Fibroblast of lung (primary cell): Measurements from ENCODE around the gene MRPS6.

Experiments used
- EZH2 ChIP-seq: IDR thresholded peaks from 2 replicates; pipeline ENCODE4 v1.5.1; 2012; ENCODE audit warnings: low read length, control low read depth, mild to moderate bottlenecking; ENCODE audit errors: missing control alignments
- TF ChIP-seq, protein P1 (sequence below), 2 donors: IDR thresholded peaks in 1 of 2; conservative IDR thresholded peaks in 1 of 2; 1 replicate in 1 of 2; 2 replicates in 1 of 2; pipeline ENCODE4 v1.5.1; 2011 to 2012; ENCODE audit warnings: low read length in 2 of 2, control low read depth in 1 of 2, inconsistent platforms in 1 of 2, low read depth in 1 of 2, mild to moderate bottlenecking in 1 of 2

DNA sequence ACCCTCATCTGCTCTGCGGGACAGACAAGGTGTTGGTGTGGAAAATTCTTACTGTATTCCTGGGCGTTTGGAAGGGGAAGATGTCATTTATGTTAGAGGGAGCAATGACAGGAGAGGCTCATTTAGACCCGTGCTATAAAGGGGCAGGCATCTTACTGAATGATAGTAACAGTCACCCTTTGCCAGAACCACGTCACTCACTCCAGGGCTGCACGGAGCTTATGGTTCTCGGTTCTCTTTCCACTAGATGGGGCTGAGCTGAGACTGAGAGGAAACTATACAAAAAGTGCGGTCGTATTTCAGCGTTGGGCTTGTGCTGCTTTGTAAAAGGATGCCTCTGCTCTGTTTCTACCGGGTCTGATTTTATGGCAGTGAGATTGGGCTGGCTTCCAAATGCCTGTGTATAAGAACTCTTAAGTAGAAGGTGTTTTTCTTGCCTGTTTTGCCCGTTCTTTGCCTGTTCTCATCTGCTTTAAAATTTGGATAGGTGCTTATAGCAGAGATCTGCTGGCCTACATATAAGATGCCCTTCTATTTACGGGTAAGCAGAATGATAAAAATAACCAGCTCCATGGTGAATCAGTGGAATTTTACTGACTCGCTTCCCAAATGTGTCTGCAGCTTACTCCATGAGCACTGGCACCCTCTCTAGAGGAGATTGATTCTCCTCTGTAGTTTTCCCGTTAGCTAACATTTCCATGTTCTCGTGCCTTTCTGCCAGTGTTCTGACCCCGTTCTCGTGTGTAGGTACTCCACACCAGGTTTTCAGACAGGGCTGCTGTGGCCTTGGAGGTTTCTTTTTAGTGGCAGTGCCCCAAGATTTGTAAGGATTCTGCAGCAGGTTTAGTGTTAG, 55.9 kb downstream of the MRPS6 start:
- TF ChIP-seq, protein P1, sequence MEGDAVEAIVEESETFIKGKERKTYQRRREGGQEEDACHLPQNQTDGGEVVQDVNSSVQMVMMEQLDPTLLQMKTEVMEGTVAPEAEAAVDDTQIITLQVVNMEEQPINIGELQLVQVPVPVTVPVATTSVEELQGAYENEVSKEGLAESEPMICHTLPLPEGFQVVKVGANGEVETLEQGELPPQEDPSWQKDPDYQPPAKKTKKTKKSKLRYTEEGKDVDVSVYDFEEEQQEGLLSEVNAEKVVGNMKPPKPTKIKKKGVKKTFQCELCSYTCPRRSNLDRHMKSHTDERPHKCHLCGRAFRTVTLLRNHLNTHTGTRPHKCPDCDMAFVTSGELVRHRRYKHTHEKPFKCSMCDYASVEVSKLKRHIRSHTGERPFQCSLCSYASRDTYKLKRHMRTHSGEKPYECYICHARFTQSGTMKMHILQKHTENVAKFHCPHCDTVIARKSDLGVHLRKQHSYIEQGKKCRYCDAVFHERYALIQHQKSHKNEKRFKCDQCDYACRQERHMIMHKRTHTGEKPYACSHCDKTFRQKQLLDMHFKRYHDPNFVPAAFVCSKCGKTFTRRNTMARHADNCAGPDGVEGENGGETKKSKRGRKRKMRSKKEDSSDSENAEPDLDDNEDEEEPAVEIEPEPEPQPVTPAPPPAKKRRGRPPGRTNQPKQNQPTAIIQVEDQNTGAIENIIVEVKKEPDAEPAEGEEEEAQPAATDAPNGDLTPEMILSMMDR (conservative IDR thresholded peaks at IDR 0.05 in 1 of 2, IDR thresholded peaks at IDR 0.05 in 1 of 2; ENCODE audit: low read depth in 1 of 2, low read length in 2 of 2), result peak; percentile 54 to 72
- TF ChIP-seq EZH2, result no peak
